CD14-positive monocyte (primary cell): Measurements from ENCODE around the gene KIF26A. TPM values are rescaled to one million over a fixed set of nuclear protein-coding genes. Genes with fewer than 3 reads are reported as not detected.

Source experiments
- DNase-seq, 3 donors: peaks; one replicate each; pipeline ENCODE4 v3.0.0-alpha.2; 2011 to 2022
- H2AFZ ChIP-seq: 2 replicates; pipeline ENCODE4 v1.6.0; 2012; ENCODE audit warnings: mild to moderate bottlenecking, low read depth, low read length, inconsistent platforms; ENCODE audit not compliant: insufficient read depth, poor library complexity, severe bottlenecking
- H3K27ac ChIP-seq, 2 donors: 1 replicate in 1 of 2; 2 replicates in 1 of 2; pipeline ENCODE4 v1.5.1; 2012 to 2013; ENCODE audit warnings: low read length in 2 of 2, control low read depth in 1 of 2, inconsistent platforms in 1 of 2, low read depth in 1 of 2, mild to moderate bottlenecking in 1 of 2
- H3K27me3 ChIP-seq, 2 donors: one replicate each; pipeline versions ENCODE4 v1.6.0 to v1.6.1; 2011 to 2013; ENCODE audit warnings: low read length in 2 of 2; ENCODE audit not compliant: control insufficient read depth in 2 of 2, insufficient read depth in 2 of 2
- H3K36me3 ChIP-seq, 2 donors: replicated peaks in 1 of 2; 1 replicate in 1 of 2; 2 replicates in 1 of 2; pipeline versions ENCODE4 v1.5.1 to v1.6.1; 2012 to 2013; ENCODE audit warnings: low read length in 2 of 2, control low read depth in 1 of 2, inconsistent platforms in 1 of 2, mild to moderate bottlenecking in 1 of 2; ENCODE audit not compliant: insufficient read depth in 2 of 2, control insufficient read depth in 1 of 2
- H3K4me1 ChIP-seq, 2 donors: 1 replicate in 1 of 2; 2 replicates in 1 of 2; pipeline versions ENCODE4 v1.5.1 to v1.6.1; 2012 to 2013; ENCODE audit warnings: low read length in 2 of 2, control low read depth in 1 of 2, inconsistent platforms in 1 of 2, mild to moderate bottlenecking in 1 of 2, moderate library complexity in 1 of 2; ENCODE audit not compliant: insufficient read depth in 2 of 2, control insufficient read depth in 1 of 2
- H3K4me2 ChIP-seq: replicated peaks from 2 replicates; pipeline ENCODE3; 2012; ENCODE audit warnings: low read length, moderate library complexity, mild to moderate bottlenecking; ENCODE audit not compliant: poor library complexity, severe bottlenecking; ENCODE audit errors: extremely low read depth
- H3K4me3 ChIP-seq, 3 experiments: fragments of 200-600 bp in 1 of 3; sonication (generic) in 1 of 3; replicated peaks in 1 of 3; 1 replicate in 2 of 3; 2 replicates in 1 of 3; pipeline ENCODE4 v1.5.1; 2011 to 2013; ENCODE audit warnings: low read length in 3 of 3, mild to moderate bottlenecking in 3 of 3, control low read depth in 2 of 3, low read depth in 2 of 3, inconsistent platforms in 1 of 3, moderate library complexity in 1 of 3
- H3K79me2 ChIP-seq: 2 replicates; pipeline ENCODE4 v1.6.0; 2012; ENCODE audit warnings: mild to moderate bottlenecking, control low read depth, inconsistent platforms, low read length, moderate library complexity; ENCODE audit not compliant: insufficient read depth
- H3K9ac ChIP-seq: 2 replicates; pipeline ENCODE4 v1.6.0; 2017; ENCODE audit warnings: low read length, mild to moderate bottlenecking; ENCODE audit not compliant: insufficient read depth, poor library complexity, severe bottlenecking
- H3K9me3 ChIP-seq, 2 donors: replicated peaks in 1 of 2; 1 replicate in 1 of 2; 2 replicates in 1 of 2; pipeline versions ENCODE4 v1.5.1 to v1.6.1; 2012 to 2013; ENCODE audit warnings: low read length in 2 of 2, control low read depth in 1 of 2; ENCODE audit not compliant: control insufficient read depth in 1 of 2, insufficient read depth in 1 of 2
- H4K20me1 ChIP-seq: 2 replicates; pipeline ENCODE4 v1.6.0; 2012; ENCODE audit warnings: mild to moderate bottlenecking, low read length, control low read depth, moderate library complexity; ENCODE audit not compliant: insufficient read depth
- H3K27ac Mint-ChIP-seq, 7 donors: one replicate each; pipeline ENCODE4 v1.8.0; 2020; ENCODE audit warnings: mild to moderate bottlenecking in 7 of 7, mixed read lengths in 7 of 7, moderate library complexity in 6 of 7, inconsistent platforms in 2 of 7
- H3K27me3 Mint-ChIP-seq, 3 donors: one replicate each; pipeline ENCODE4 v1.8.0; 2021 to 2022; ENCODE audit warnings: low read depth in 3 of 3, mild to moderate bottlenecking in 3 of 3, mixed read lengths in 3 of 3, moderate library complexity in 3 of 3, inconsistent platforms in 1 of 3
- H3K36me3 Mint-ChIP-seq, 2 donors: one replicate each; pipeline ENCODE4 v1.8.0; 2020; ENCODE audit warnings: mixed read lengths in 2 of 2, inconsistent platforms in 1 of 2, mild to moderate bottlenecking in 1 of 2
- H3K4me1 Mint-ChIP-seq: one replicate; pipeline ENCODE4 v1.8.0; 2020; ENCODE audit warnings: mild to moderate bottlenecking, mixed read lengths
- H3K4me3 Mint-ChIP-seq, 2 donors: one replicate each; pipeline ENCODE4 v1.8.0; 2020; ENCODE audit warnings: mild to moderate bottlenecking in 2 of 2, mixed read lengths in 2 of 2, moderate library complexity in 1 of 2
- H3K9me3 Mint-ChIP-seq, 7 donors: one replicate each; pipeline ENCODE4 v1.8.0; 2020 to 2022; ENCODE audit warnings: mixed read lengths in 7 of 7, mild to moderate bottlenecking in 6 of 7, moderate library complexity in 6 of 7, inconsistent platforms in 2 of 7
- CTCF ChIP-seq: fragments of 200-600 bp; IDR thresholded peaks from one replicate; pipeline ENCODE4 v1.8.0; 2022; ENCODE audit warnings: antibody characterized with exemption, mild to moderate bottlenecking
- WGBS: methylation state at CpG from one replicate; pipeline ENCODE4 v1.1.5; 2013; ENCODE audit warnings: missing lambda C conversion rate; ENCODE audit not compliant: insufficient coverage; 5-methylcytosine and 5-hydroxymethylcytosine counted together
- intact Hi-C, 2 donors: fragments of 100-400 bp; cut with micrococcal nuclease; formaldehyde crosslinking; loops; one replicate each; pipeline versions ENCODE4 v1.15.0 to v1.15.1; 2023
- polyA plus RNA-seq, 3 donors: library from polyadenylated mRNA; depleted of rRNA in 1 of 3; unstranded in 2 of 3; stranded (reverse) in 1 of 3; fragments of 300-500 nt in 2 of 3; fragments of >200 nt in 1 of 3; fragmentation: Illumina TruSeq in 2 of 3; gene quantifications; 1 replicate in 2 of 3; 2 replicates in 1 of 3; pipeline ENCODE4 v1.2.3, GENCODE V29; 2012 to 2021

The KIF26A gene
- polyA plus RNA-seq, 3 donors, result not detected

DNA sequence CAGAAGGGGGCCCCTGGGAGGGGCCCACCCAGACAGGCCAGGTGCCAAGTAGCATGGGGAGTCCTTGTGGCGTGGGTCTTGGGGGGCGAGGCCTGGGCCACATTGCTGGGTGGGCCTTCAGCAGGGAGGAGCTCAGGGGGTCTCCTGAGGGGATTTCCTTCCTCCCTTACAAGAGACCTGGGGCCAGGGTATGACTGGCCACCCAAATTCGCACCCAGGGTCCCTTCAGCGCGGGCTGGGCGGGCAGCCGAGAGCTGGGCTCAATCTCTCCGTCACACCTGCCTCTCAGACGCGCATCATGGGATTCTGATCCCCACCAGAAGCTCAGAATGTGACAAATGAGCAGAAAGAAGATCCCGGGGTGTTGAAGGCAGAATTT, 72.4 kb downstream of the KIF26A start:
- no peaks in the 10 kb centered on the region for H3K4me1 ChIP-seq
- 94% methylated on average over 6 of the region's 11 CpGs for WGBS
- H3K4me2 ChIP-seq, result no peak overlapping the region
- Mint-ChIP-seq H3K36me3 (no peaks in the 10 kb centered on the region), H3K4me3 (no peak overlapping the region), H3K27ac (no peak overlapping the region), H3K27me3 (peaks cover 0 to 7% (median 2%) of the 10 kb centered on the region in 3 donors), H3K9me3 (peaks cover 0 to 3% (median 0%) of the 10 kb centered on the region in 7 donors), H3K4me1 (no peaks in the 10 kb centered on the region)
- H3K4me3 ChIP-seq, result no peak overlapping the region
- no peak for TF ChIP-seq CTCF
- no peaks in the 10 kb centered on the region for H3K9me3 ChIP-seq
- H2AFZ ChIP-seq, result no peak overlapping the region
- H3K79me2 ChIP-seq, result no peaks in the 10 kb centered on the region
- H3K36me3 ChIP-seq, result no peaks in the 10 kb centered on the region
- no peak overlapping the region for H3K27ac ChIP-seq
- H3K9ac ChIP-seq, result no peak overlapping the region
- H4K20me1 ChIP-seq, result no peaks in the 10 kb centered on the region
- no peak for DNase-seq
- intact Hi-C loops, result no loop called here
- H3K27me3 ChIP-seq, result no peaks in the 10 kb centered on the region

DNA sequence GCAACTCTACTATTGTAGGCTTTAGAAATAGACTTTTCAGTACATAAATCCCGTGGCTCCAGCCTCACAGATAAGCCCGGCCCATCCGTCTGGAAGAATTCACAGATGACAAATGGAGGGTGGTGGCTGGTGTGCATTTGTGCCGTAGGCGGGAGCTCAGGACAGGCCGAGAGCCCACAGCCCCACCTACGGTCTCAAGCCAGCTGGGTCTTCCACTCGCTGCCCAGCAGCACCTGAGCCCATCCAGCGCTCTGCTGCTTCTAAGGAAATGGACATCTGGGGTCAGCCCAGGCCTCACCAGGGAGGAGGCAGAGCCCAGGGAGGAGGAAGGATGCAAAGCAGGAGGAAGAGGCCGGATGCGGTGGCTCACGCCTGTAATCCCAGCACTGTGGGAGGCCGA, 72.8 kb downstream of the KIF26A start:
- Histone ChIP-seq H3K9me3 (no peaks in the 10 kb centered on the region), H3K36me3 (no peaks in the 10 kb centered on the region), H3K4me2 (no peak overlapping the region), H3K4me3 (no peak overlapping the region), H3K79me2 (no peaks in the 10 kb centered on the region), H3K4me1 (no peaks in the 10 kb centered on the region), H2AFZ (no peak overlapping the region), H3K27me3 (no peaks in the 10 kb centered on the region), H4K20me1 (no peaks in the 10 kb centered on the region), H3K9ac (no peak overlapping the region), H3K27ac (no peak overlapping the region)
- H3K36me3 Mint-ChIP-seq, result no peaks in the 10 kb centered on the region
- intact Hi-C loops, result no loop called here
- 89% methylated on average over 7 of the region's 13 CpGs for WGBS
- peaks cover 0 to 3% (median 0%) of the 10 kb centered on the region in 7 donors for H3K9me3 Mint-ChIP-seq
- peaks cover 0 to 7% (median 2%) of the 10 kb centered on the region in 3 donors for H3K27me3 Mint-ChIP-seq
- TF ChIP-seq CTCF, result no peak
- no peak overlapping the region for H3K4me3 Mint-ChIP-seq
- H3K4me1 Mint-ChIP-seq, result no peaks in the 10 kb centered on the region
- no peak overlapping the region for H3K27ac Mint-ChIP-seq
- DNase-seq, result no peak
